Stimulated activated naive CD8-positive, alpha-beta T cell treated with anti-CD3 and anti-CD28 coated beads, Interleukin-15, Interleukin-2, amounts not matched to agents 100 ng/mL and 50 ng/mL, for 24 hours (primary cell): Measurements from ENCODE around the gene VIT.

Experiments
- H3K27ac Mint-ChIP-seq: one replicate; pipeline ENCODE4 v1.8.0; 2021; ENCODE audit warnings: mild to moderate bottlenecking, mixed read lengths
- H3K27me3 Mint-ChIP-seq: one replicate; pipeline ENCODE4 v1.8.0; 2021; ENCODE audit warnings: mixed read lengths
- H3K36me3 Mint-ChIP-seq: one replicate; pipeline ENCODE4 v1.8.0; 2021; ENCODE audit warnings: low read depth, mixed read lengths
- H3K4me1 Mint-ChIP-seq: one replicate; pipeline ENCODE4 v1.8.0; 2021; ENCODE audit warnings: low read depth, mixed read lengths
- H3K4me3 Mint-ChIP-seq: one replicate; pipeline ENCODE4 v1.8.0; 2021; ENCODE audit warnings: mild to moderate bottlenecking, mixed read lengths
- H3K9me3 Mint-ChIP-seq: one replicate; pipeline ENCODE4 v1.8.0; 2021; ENCODE audit warnings: mixed read lengths

VIT gene, protein sequence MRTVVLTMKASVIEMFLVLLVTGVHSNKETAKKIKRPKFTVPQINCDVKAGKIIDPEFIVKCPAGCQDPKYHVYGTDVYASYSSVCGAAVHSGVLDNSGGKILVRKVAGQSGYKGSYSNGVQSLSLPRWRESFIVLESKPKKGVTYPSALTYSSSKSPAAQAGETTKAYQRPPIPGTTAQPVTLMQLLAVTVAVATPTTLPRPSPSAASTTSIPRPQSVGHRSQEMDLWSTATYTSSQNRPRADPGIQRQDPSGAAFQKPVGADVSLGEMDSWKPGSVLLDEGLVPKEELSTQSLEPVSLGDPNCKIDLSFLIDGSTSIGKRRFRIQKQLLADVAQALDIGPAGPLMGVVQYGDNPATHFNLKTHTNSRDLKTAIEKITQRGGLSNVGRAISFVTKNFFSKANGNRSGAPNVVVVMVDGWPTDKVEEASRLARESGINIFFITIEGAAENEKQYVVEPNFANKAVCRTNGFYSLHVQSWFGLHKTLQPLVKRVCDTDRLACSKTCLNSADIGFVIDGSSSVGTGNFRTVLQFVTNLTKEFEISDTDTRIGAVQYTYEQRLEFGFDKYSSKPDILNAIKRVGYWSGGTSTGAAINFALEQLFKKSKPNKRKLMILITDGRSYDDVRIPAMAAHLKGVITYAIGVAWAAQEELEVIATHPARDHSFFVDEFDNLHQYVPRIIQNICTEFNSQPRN

DNA sequence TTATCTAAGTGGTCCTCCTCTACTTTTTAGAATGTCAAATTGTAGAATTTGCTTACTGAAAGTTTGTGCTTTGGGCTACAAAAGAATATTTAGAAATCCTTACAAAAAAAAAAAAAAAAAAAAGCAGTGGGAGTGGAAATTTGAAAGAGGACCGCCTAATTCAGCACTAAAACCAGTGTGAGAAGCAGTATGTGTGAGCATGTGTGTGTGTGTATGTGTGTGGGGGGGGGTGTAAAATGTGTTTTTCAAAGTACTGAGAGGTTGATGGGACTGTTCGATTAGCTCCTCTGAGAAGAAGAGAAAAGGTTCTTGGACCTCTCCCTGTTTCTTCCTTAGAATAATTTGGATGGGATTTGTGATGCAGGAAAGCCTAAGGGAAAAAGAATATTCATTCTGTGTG is at the start of gene VIT:
TSS of gene VIT (plus strand) at position 175 of the 400 bp plus-strand sequence. CDS start 19,664 bp downstream, outside the sequence.
- no peak within 1 kb of the TSS for H3K4me3 Mint-ChIP-seq
- no peaks in the 10 kb centered on the region for H3K27me3 Mint-ChIP-seq
- no peaks in the 10 kb centered on the region for H3K36me3 Mint-ChIP-seq
- no peaks in the 10 kb centered on the region for H3K9me3 Mint-ChIP-seq
- no peak within 1 kb of the TSS for H3K27ac Mint-ChIP-seq
- no peaks in the 10 kb centered on the region for H3K4me1 Mint-ChIP-seq

DNA sequence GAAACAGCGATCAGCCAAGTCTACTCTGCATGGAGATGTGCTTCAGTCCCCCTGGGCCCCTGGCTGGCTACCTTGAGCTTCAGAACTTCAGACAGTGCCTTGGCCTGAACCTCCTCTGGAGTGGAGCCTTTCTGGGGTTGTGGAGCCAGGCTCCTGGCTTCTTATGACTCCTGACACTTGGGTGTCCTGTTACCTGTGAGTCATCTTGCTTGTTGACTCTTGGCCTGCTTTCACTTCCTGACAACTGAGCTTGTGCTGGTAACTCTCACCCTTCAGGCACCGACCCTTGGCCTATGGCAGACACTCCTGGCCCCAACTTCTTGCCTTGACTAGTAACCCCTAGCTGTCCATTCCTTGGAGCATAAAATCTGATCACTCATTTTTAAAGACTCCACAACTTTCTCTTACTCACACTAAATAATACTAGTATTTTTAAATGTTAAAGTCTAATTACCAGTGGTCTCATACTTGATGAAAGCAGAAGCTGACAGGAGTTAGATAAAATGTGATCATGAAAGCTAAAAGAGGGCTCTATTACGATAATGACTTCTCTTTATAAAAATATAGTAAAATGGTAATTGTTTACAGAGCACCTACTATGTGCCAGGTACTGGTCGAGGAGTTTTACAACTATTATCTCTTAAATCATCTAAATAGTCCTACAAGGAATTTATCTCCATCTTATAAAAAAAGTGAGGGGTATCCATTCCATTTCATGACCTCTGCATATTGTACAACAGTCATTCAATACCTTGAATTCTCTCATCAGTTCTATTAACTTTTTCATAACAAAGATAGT is 46.3 kb upstream of the VIT start:
- Mint-ChIP-seq H3K27ac (no peak overlapping the region), H3K27me3 (no peaks in the 10 kb centered on the region), H3K9me3 (peaks cover 5% of the 10 kb centered on the region), H3K4me3 (no peak overlapping the region), H3K36me3 (no peaks in the 10 kb centered on the region), H3K4me1 (no peaks in the 10 kb centered on the region)

DNA sequence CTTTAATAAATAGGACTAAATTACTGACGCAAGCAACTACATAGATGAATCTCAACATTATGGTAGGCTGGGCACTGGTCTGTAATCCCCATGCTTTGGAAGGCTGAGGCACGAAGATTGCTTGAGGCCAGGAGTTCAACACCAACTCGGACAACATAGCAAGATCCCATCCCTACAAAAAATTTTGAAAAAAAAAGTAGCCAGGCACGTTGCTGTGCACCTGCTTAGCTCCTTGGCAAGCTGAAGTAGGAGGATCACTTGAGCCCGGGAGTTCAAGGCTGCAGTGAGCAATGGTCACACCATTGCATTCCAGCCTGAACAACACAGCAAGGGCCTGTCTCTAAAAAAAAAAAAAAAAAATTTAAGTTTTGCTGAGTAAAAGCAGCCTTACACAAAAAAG is 43.4 kb upstream of the VIT start:
- Mint-ChIP-seq H3K36me3 (no peaks in the 10 kb centered on the region), H3K4me1 (no peaks in the 10 kb centered on the region), H3K4me3 (no peak overlapping the region), H3K9me3 (no peaks in the 10 kb centered on the region), H3K27ac (no peak overlapping the region), H3K27me3 (no peaks in the 10 kb centered on the region)

DNA sequence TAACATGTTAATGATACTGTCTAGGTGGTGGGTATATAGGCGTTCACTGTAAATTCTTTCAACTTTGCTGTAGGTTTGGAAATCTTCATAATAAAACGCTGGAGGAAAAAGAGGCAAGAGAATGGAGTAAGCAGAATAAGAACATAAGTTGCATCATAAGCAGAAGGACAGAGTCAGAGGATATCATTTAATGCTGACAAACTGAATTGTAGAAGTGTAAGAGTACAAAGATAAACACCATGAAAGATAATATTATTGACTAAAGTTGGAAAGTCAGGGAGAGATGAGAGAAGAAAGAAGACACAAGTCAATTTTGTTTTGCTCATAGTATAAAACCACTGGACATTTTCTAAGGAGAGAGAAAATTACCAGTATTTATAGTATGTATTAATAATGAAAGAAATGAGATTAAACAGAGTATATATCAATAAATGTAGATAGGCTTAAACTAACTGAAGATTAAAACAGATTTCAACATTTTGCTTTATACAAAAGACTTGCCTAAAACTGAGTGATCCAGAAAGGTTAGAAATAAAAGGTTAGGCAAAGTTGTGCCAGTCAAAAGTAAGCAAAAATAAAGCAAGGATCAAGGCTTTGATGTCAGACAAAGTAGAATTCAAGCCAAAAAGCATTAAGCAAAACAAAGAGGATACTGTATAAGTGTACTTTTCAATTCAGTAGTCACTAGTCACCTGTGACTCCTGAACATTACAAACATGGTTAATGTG is 42.4 kb upstream of the VIT start:
- Mint-ChIP-seq H3K4me1 (no peaks in the 10 kb centered on the region), H3K4me3 (no peak overlapping the region), H3K36me3 (no peaks in the 10 kb centered on the region), H3K27ac (no peak overlapping the region), H3K9me3 (no peaks in the 10 kb centered on the region), H3K27me3 (no peaks in the 10 kb centered on the region)

DNA sequence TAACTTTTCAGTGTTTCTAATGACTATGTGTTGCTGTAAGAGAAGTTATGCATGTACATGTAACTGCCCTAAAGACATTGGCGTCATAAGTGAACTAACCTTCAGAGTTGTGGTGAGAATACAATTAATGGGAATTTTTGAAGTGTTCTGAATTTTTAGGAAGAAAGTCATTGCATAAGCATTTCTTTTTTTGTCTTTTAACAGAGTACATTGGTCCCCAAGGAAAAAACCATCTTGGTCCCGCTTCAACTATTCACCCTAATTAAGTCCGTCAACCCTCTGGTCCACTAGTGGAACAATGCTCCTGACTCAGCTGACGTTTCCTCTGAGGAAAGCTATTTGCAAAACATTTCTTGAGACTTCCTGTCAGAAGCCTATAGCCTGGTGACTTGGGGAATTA is 41.1 kb upstream of the VIT start:
- no peak overlapping the region for H3K4me3 Mint-ChIP-seq
- H3K36me3 Mint-ChIP-seq: no peaks in the 10 kb centered on the region
- no peaks in the 10 kb centered on the region for H3K27me3 Mint-ChIP-seq
- H3K9me3 Mint-ChIP-seq: no peaks in the 10 kb centered on the region
- peaks cover 3% of the 10 kb centered on the region for H3K4me1 Mint-ChIP-seq
- H3K27ac Mint-ChIP-seq: no peak overlapping the region

DNA sequence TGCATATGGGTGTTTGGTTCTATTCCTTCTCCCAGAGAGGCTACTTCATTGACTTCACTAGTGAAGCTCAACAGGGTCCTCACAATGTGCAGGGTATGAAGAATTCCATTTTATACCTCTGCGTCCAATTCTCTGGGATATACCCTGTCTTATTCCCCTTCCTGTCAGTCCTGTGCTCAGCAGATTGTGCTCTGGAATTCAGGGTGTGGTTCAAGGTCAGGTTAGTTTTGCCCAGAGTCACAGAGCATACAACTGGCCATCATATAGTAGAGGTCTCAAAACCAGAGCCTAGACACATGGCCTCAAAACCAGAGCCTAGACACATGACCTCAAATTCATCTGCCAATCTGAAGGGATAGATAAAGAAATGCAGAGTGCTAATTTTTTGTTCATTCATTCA is 38.8 kb upstream of the VIT start:
- H3K27ac Mint-ChIP-seq: no peak overlapping the region
- no peaks in the 10 kb centered on the region for H3K36me3 Mint-ChIP-seq
- peaks cover 3% of the 10 kb centered on the region for H3K4me1 Mint-ChIP-seq
- H3K9me3 Mint-ChIP-seq: no peaks in the 10 kb centered on the region
- H3K4me3 Mint-ChIP-seq: no peak overlapping the region
- H3K27me3 Mint-ChIP-seq: no peaks in the 10 kb centered on the region

DNA sequence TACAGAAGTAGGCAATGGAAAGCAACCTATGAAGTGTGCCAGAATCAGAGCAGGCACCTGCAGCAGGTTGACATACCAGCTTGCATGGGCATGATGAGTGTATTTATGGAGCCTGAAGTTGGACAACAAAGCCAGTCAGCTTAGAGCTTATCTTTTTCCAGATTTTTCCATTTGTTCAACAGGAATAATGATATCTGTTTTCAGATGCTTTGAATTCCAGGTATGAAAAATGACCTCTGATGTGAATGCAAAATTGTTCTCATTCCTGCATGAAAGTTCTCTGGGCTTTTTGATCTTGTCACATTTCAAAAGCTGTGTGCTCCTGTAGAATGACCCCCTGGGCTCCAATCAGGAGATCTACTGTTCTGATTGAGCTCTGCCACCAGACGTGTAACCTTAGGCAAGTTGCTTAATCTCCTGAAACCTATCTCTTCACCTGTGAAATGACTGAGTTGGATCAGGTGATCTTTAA is 38.2 kb upstream of the VIT start:
- Mint-ChIP-seq H3K36me3 (no peaks in the 10 kb centered on the region), H3K27ac (no peak overlapping the region), H3K4me1 (peaks cover 3% of the 10 kb centered on the region), H3K4me3 (no peak overlapping the region), H3K27me3 (no peaks in the 10 kb centered on the region), H3K9me3 (no peaks in the 10 kb centered on the region)

DNA sequence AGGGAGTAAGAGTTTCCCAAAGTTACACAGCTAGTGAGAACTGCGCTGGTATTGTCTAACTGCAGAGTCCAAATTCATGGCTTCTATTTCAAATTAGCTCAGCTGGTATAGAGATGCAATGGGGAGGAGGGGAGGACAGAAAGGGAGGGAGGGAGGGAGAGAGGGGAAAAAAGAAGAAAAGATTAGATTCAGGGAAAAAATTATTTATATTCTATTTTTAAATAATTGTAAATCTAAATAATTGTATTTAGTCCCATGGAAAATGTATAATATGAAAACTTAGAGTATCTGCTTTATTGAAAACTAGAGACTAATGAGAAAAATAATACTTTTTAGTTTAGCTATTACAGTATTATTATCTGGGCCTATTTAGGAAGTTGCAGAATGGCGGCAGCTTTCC is 37.3 kb upstream of the VIT start:
- H3K9me3 Mint-ChIP-seq: no peaks in the 10 kb centered on the region
- no peak overlapping the region for H3K4me3 Mint-ChIP-seq
- H3K27ac Mint-ChIP-seq: no peak overlapping the region
- no peaks in the 10 kb centered on the region for H3K27me3 Mint-ChIP-seq
- no peaks in the 10 kb centered on the region for H3K36me3 Mint-ChIP-seq
- peaks cover 3% of the 10 kb centered on the region for H3K4me1 Mint-ChIP-seq

DNA sequence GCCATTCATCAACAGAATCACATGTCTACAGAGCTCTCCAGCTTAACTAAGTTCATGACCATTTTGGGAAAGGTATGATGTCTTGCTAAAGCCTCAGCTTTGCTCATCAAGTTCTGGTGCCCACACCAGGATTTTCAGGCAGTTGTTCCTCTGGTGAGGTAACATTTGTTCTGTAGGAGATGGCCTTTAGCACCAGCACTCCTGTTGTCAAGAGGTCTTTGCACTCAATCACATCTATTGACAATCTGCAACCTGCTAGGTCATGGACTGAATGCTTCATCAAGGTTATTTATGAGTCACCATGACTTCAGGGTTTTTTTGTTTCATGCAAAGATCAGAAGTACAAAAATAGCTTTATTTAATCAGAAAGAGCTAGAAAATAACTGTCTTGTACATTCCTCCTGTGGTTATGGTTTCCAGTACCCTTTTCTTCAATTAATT is 36.6 kb upstream of the VIT start:
- no peak overlapping the region for H3K27ac Mint-ChIP-seq
- H3K36me3 Mint-ChIP-seq: no peaks in the 10 kb centered on the region

DNA sequence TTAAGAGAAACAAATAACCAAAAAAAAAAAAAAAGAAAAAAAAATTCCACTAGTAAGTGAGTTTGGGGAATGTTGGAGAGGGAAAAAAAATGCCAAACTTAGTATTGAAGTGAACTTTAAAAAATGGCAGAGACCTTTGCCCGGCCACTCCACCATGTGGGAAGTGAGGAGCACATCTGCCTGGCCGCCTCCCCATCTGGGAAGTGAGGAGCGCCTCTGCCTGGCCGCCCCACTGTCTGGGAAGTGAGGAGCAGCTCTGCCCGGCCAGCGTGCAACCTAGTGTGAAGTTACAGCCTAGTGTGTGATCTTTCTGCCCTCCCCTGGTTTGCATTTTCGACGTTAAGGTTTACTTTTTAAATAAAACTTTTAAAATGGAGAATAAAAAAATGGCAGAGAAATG is 33.9 kb upstream of the VIT start:
- peaks cover 6% of the 10 kb centered on the region for H3K27me3 Mint-ChIP-seq
- no peak overlapping the region for H3K27ac Mint-ChIP-seq
- H3K9me3 Mint-ChIP-seq: no peaks in the 10 kb centered on the region
- no peaks in the 10 kb centered on the region for H3K36me3 Mint-ChIP-seq
- no peak overlapping the region for H3K4me3 Mint-ChIP-seq
- peaks cover 3% of the 10 kb centered on the region for H3K4me1 Mint-ChIP-seq

More for the DNA sequence above, 36.6 kb upstream of the VIT start:
- Mint-ChIP-seq H3K27me3 (no peaks in the 10 kb centered on the region), H3K4me3 (no peak overlapping the region), H3K9me3 (no peaks in the 10 kb centered on the region), H3K4me1 (peaks cover 3% of the 10 kb centered on the region)

DNA sequence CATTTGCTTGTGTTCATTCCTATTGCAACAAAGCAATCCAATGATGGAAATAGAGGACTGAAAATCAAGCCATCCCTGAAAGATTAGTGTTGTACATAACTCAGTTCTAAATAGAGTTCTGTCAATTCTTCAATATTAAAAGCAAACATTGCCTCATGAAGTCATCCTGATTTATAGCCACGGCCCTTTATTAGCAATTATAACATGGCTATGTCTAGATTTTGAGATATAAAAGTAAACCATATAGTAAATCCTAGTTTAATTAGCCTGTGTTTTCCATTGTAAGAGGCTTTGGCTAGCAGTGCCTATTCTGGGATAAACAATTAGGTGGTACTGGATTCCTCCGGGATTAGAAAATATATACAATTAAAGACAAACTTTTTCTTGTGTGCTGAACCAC is 33.2 kb upstream of the VIT start:
- Mint-ChIP-seq H3K9me3 (no peaks in the 10 kb centered on the region), H3K27ac (no peak overlapping the region), H3K36me3 (no peaks in the 10 kb centered on the region), H3K4me1 (peaks cover 3% of the 10 kb centered on the region), H3K27me3 (peaks cover 6% of the 10 kb centered on the region), H3K4me3 (no peak overlapping the region)

DNA sequence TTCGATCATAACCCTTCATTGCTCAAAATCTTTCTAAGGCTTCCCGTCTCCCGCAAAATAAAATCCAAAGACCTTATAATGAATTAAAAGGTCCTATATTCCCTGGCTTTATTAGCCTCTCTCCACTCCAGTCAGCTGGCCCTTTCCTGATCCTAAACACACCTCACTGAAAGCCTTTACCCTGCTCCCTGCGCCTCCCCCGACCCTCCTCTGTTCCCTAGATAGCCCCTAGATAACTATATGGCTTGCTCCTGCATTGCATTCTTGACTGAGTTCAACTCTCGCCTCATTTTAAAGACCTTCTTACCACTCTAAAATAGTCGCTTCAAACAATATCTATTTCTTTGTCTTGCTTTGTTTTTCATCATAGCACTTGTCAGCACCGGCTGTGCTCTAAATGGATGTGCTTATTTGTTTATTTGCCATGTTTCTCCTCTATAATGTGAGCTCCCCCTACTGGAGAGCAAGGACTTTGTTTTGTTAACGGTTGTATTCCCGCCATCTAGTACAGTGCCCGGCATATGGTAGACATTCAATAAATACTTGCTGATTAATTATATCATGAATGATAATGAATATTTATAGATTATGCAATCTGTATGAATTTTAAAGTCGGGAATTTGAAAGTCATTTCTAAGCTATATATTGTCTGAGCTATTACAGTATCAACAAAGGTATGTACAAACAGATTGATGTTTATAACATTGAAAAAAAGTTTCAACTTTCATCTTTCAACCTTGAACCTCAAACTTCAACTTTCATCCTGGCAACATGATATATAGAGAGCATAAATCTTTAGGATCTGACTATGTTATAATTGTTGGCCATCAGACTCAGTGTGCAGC is 32.4 kb upstream of the VIT start:
- Mint-ChIP-seq H3K9me3 (no peaks in the 10 kb centered on the region), H3K4me1 (peaks cover 3% of the 10 kb centered on the region), H3K36me3 (no peaks in the 10 kb centered on the region), H3K4me3 (no peak overlapping the region), H3K27ac (no peak overlapping the region), H3K27me3 (peaks cover 6% of the 10 kb centered on the region)

DNA sequence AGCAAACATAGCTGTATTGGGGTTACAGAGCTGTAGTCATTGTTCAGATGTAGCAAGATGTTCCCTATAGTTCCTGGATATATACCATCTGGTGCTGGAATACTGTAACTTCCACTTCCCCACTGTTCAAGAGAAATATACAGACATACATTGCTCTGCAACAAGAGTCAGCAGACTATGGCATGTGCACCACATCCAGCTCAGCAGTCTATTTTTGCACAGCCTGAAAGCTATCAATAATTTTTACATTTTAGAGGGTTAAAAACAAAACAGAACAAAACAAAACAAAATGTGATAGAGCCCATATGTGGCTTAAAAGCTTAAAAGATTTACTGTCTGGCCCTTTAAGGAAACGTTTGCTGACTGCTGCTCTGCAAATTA is 31.8 kb upstream of the VIT start:
- Mint-ChIP-seq H3K27ac (no peak overlapping the region), H3K4me1 (peaks cover 3% of the 10 kb centered on the region), H3K27me3 (peaks cover 6% of the 10 kb centered on the region), H3K36me3 (no peaks in the 10 kb centered on the region), H3K4me3 (no peak overlapping the region), H3K9me3 (no peaks in the 10 kb centered on the region)

DNA sequence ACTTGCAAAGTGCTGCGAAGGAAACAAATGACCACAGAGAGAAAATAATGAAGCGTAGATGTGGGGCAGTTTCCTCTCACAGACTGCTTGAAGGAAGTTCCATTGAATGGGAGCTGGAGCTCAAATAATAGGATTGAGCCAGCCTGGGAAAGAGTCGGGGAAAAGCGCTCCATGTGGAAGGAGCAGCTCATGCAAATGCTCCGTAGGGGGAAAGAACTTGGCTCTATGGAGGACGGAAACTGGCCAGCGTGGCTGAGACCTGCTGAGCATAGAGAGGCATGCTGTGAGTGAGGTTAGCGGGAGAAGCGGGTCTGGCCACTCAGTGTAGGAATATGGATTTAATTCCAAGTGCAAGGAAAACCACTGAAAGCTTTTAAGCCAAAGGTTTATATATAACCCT is 28.6 kb upstream of the VIT start:
- H3K4me3 Mint-ChIP-seq: no peak overlapping the region
- peaks cover 6% of the 10 kb centered on the region for H3K27me3 Mint-ChIP-seq
- no peaks in the 10 kb centered on the region for H3K9me3 Mint-ChIP-seq
- no peaks in the 10 kb centered on the region for H3K36me3 Mint-ChIP-seq
- no peaks in the 10 kb centered on the region for H3K4me1 Mint-ChIP-seq
- no peak overlapping the region for H3K27ac Mint-ChIP-seq
